Naive thymus-derived CD4-positive, alpha-beta T cell (primary cell): Measurements from ENCODE around the gene APH1B. TPM values are rescaled to one million over a fixed set of nuclear protein-coding genes. Genes with fewer than 3 reads are reported as not detected.
A peak's percentile ranks its signal among the peaks of the same experiment; 100 is the strongest.

ENCODE experiments used
- ATAC-seq: fragments of 150-1000 bp; cut with Tn5 transposase; 2 replicates; pipeline ENCODE4 v1.10.0; 2021; ENCODE audit warnings: mild to moderate bottlenecking, moderate library complexity
- CTCF ChIA-PET: fragments of 350-600 bp; sonication (Branson Sonifier 250); formaldehyde crosslinking; loops from one replicate; lab custom pipeline; 2021; ENCODE audit warnings: antibody characterized with exemption; lab: Charles Lee
- POLR2A ChIA-PET: fragments of 350-600 bp; sonication (Branson Sonifier 250); formaldehyde crosslinking; loops from one replicate; lab custom pipeline; 2021; ENCODE audit warnings: antibody characterized with exemption, inconsistent platforms; lab: Charles Lee
- DNase-seq, 9 donors: peaks; one replicate each; pipeline versions ENCODE4 v3.0.0 to v3.0.0-alpha.2; 2020 to 2022; ENCODE audit warnings: mixed read lengths in 1 of 9
- H3K27ac ChIP-seq: one replicate; pipeline ENCODE4 v1.7.0; 2013; ENCODE audit warnings: mild to moderate bottlenecking, low read depth, low read length, moderate library complexity
- H3K27me3 ChIP-seq, 2 donors: one replicate each; pipeline ENCODE4 v1.7.0; 2013; ENCODE audit warnings: low read length in 2 of 2, mild to moderate bottlenecking in 2 of 2, moderate library complexity in 2 of 2; ENCODE audit not compliant: control insufficient read depth in 2 of 2, insufficient read depth in 2 of 2
- H3K36me3 ChIP-seq, 3 experiments: 1 replicate in 2 of 3; 2 replicates in 1 of 3; pipeline ENCODE4 v1.7.0; 2013; ENCODE audit warnings: low read length in 3 of 3, mild to moderate bottlenecking in 3 of 3, moderate library complexity in 1 of 3; ENCODE audit not compliant: insufficient read depth in 3 of 3, control insufficient read depth in 2 of 3
- H3K4me1 ChIP-seq, 2 donors: one replicate each; pipeline ENCODE4 v1.7.0; 2013; ENCODE audit warnings: low read length in 2 of 2, mild to moderate bottlenecking in 2 of 2, moderate library complexity in 1 of 2; ENCODE audit not compliant: control insufficient read depth in 2 of 2, insufficient read depth in 2 of 2
- H3K4me3 ChIP-seq: 2 replicates; pipeline ENCODE4 v1.7.0; 2013; ENCODE audit warnings: mild to moderate bottlenecking, low read length
- H3K9me3 ChIP-seq, 3 experiments: 1 replicate in 2 of 3; 2 replicates in 1 of 3; pipeline ENCODE4 v1.7.0; 2013; ENCODE audit warnings: low read length in 3 of 3; ENCODE audit not compliant: control insufficient read depth in 2 of 3
- H3K27ac Mint-ChIP-seq, 9 donors: one replicate each; pipeline ENCODE4 v1.8.0; 2020 to 2022; ENCODE audit warnings: mixed read lengths in 9 of 9, mild to moderate bottlenecking in 8 of 9, moderate library complexity in 5 of 9, inconsistent platforms in 2 of 9
- H3K27me3 Mint-ChIP-seq, 5 donors: one replicate each; pipeline ENCODE4 v1.8.0; 2021 to 2022; ENCODE audit warnings: mixed read lengths in 5 of 5, mild to moderate bottlenecking in 1 of 5
- H3K36me3 Mint-ChIP-seq, 5 donors: one replicate each; pipeline ENCODE4 v1.8.0; 2020 to 2022; ENCODE audit warnings: mixed read lengths in 5 of 5, mild to moderate bottlenecking in 3 of 5, inconsistent platforms in 1 of 5
- H3K4me1 Mint-ChIP-seq, 7 donors: one replicate each; pipeline ENCODE4 v1.8.0; 2020 to 2022; ENCODE audit warnings: mixed read lengths in 7 of 7, mild to moderate bottlenecking in 3 of 7, inconsistent platforms in 1 of 7
- H3K4me3 Mint-ChIP-seq, 10 donors: one replicate each; pipeline ENCODE4 v1.8.0; 2020 to 2022; ENCODE audit warnings: mild to moderate bottlenecking in 10 of 10, mixed read lengths in 10 of 10, moderate library complexity in 6 of 10, inconsistent platforms in 2 of 10
- H3K9me3 Mint-ChIP-seq, 11 donors: one replicate each; pipeline ENCODE4 v1.8.0; 2020 to 2022; ENCODE audit warnings: mixed read lengths in 11 of 11, mild to moderate bottlenecking in 4 of 11, inconsistent platforms in 1 of 11, moderate library complexity in 1 of 11
- intact Hi-C, 2 donors: fragments of 100-400 bp; cut with micrococcal nuclease; formaldehyde crosslinking; loops; one replicate each; pipeline ENCODE4 v1.15.1; 2023
- polyA plus RNA-seq, 2 donors: library from polyadenylated mRNA; unstranded; fragments of 300-500 nt; fragmentation: Illumina TruSeq; gene quantifications; one replicate each; pipeline ENCODE4 v1.2.3, GENCODE V29; 2021
- total RNA-seq, 6 experiments: library from RNA in 5 of 6; stranded (reverse) in 5 of 6; gene quantifications; 1 replicate in 5 of 6; 2 replicates in 1 of 6; pipeline ENCODE4 v1.2.3 and lab custom pipeline; 2021 to 2026

The APH1B gene
- total and polyA plus RNA-seq, 7 experiments from 2014 or later = 9.9 to 29.9 (median 17.3) TPM

DNA sequence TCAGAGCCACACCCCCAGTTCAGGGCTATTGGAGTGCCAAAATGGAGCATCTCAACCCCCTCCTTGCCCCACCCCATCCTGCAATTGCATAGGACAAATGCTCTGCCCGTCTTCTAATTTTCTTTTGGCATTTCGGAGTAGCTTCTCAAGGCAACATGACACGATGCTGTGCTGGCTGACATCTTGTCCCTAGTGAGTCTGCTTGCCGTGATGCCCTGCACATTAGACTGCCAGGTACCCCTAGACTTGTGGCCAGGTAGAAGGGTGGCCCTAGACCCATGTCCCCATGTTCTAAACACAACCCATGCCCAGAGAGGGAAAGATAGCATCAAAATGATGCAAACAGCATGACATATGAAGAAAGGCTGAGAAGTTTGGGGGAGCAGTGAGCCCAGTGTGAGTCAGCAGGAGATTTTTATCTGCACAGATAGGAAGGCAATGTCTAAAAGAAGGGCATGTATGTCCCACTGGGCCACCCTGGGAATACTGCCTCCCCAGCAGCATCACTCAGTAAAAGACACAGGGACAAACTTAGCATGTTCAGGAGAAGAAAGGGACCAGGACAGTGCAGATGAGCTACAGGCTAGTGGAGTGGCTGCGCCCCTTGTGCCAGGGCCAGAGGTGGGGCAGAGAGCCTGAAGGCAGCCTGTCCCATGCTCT, 67.5 kb downstream of the APH1B start:
- no peaks in the 10 kb centered on the region for H3K27me3 ChIP-seq
- H3K9me3 Mint-ChIP-seq = no peaks in the 10 kb centered on the region
- H3K36me3 Mint-ChIP-seq = no peaks in the 10 kb centered on the region
- ATAC-seq (peak; percentile 49), DNase-seq (no peak)
- no peaks in the 10 kb centered on the region for H3K9me3 ChIP-seq
- intact Hi-C loops = no loop called here
- H3K27ac ChIP-seq = no peak overlapping the region
- ChIA-PET POLR2A (no interaction called here), CTCF (interaction anchor here (0.8 kb wide), 1 partner anchor 295 kb away, joined by 4 read pairs; no protein-coding TSS in a partner anchor)
- no peaks in the 10 kb centered on the region for H3K36me3 ChIP-seq
- H3K27me3 Mint-ChIP-seq = peaks cover 0 to 6% (median 0%) of the 10 kb centered on the region in 5 donors
- no peak overlapping the region for H3K4me3 ChIP-seq
- H3K4me1 ChIP-seq = no peaks in the 10 kb centered on the region
- H3K4me3 Mint-ChIP-seq = no peak overlapping the region
- H3K4me1 Mint-ChIP-seq = peaks cover 0 to 4% (median 0%) of the 10 kb centered on the region in 7 donors
- peak overlapping the region in 1 of 9 donors; percentile 2 for H3K27ac Mint-ChIP-seq

DNA sequence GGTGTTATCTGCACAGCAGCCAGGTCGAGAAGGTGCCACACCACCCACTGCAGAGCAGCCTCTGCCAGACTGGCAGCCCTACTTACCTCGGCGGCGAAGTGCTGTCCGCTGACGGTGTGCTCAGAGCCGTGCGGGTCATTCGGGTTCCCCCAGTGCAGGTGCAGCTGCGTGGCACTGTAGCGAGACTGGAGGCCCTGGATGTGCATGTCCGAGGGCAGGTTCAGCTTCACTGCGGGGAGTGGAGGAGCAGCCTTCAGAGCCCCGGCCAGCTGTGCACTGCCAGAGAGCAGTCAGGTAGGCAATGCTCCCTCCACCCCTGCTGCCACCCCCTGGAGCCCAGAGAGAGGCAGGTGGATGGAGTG, 68.0 kb downstream of the APH1B start:
- POLR2A ChIA-PET = no interaction called here

DNA sequence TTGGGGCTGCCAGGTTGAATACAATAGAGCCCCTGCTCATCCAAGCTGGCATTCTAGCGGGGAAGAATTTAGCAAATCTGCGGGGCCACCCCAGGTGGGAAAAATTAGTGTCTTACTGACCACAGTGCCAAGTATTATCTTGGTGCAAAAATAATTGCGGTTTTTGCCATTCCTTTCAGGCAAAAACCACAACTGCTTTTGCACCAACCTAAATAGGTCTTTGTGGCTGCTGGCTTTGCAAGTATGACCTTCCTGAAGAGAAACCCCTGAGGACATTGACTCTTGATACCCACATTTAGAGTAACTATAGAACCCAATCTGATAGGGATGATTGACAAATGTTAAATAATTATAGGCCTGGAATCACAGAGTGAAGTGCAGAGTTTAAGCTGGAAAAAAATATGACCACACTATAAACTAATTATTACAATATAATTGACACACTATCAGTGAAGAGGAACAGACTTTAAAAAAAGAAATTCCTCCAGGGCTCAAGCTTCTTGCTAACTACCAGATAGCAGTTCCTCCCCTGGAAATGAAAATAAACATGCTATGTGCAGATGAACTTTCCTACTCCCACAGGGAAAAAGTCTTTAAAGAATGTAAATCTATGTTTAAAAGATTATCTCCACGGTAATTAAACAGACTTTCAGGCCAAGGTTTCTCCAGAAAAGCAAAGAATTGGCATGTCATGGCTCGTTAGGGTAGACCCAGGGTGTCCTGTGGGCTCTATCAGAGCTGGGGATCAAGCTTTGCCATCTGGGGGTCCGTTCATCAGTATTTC, 69.9 kb downstream of the APH1B start:
- no peak for ATAC-seq
- intact Hi-C loops = no loop called here
- POLR2A ChIA-PET = interaction anchor here (0.7 kb wide), 1 partner anchor 75 kb away, joined by 3 read pairs; no protein-coding TSS in a partner anchor

More for the DNA sequence above, 68.0 kb downstream of the APH1B start:
- Mint-ChIP-seq H3K4me1 (peaks cover 0 to 4% (median 0%) of the 10 kb centered on the region in 7 donors), H3K27ac (no peak overlapping the region), H3K9me3 (no peaks in the 10 kb centered on the region), H3K4me3 (no peak overlapping the region), H3K36me3 (no peaks in the 10 kb centered on the region), H3K27me3 (peaks cover 0 to 6% (median 0%) of the 10 kb centered on the region in 5 donors)
- Histone ChIP-seq H3K27me3 (no peaks in the 10 kb centered on the region), H3K4me3 (no peak overlapping the region), H3K36me3 (no peaks in the 10 kb centered on the region), H3K4me1 (no peaks in the 10 kb centered on the region), H3K9me3 (no peaks in the 10 kb centered on the region), H3K27ac (no peak overlapping the region)
- DNase-seq = no peak
- CTCF ChIA-PET = interaction anchor here (0.8 kb wide), 1 partner anchor 296 kb away, joined by 4 read pairs; no protein-coding TSS in a partner anchor
- intact Hi-C loops = no loop called here
- ATAC-seq = peak; percentile 18

DNA sequence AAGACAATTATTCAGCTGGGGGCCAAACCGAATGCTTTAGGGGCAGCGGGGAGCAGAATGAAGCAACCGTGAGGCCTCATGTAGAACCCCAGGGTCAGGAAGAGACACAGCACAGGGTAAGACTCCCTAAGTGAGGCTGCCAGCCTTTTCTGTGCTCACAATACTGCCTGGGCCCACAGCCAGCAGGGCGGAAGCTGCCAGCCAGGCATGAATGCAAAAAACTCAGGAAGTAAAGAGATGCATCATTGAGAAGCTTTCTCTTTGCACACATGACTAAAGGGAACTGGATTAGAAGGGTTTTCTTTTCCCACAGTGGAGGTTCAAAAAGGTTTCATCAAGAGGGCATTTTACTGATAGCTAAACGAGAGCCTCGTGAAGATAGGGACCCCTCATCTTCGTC, 71.0 kb downstream of the APH1B start:
- no peak for DNase-seq
- CTCF ChIA-PET = interaction anchor here (0.5 kb wide), 1 partner anchor 164 kb away, joined by 3 read pairs; no protein-coding TSS in a partner anchor
- Mint-ChIP-seq H3K4me1 (peaks cover 0 to 4% (median 0%) of the 10 kb centered on the region in 7 donors), H3K36me3 (no peaks in the 10 kb centered on the region), H3K9me3 (no peaks in the 10 kb centered on the region), H3K4me3 (no peak overlapping the region), H3K27me3 (peaks cover 0 to 15% (median 0%) of the 10 kb centered on the region in 5 donors), H3K27ac (no peak overlapping the region)
- no peaks in the 10 kb centered on the region for H3K36me3 ChIP-seq
- H3K27me3 ChIP-seq = no peaks in the 10 kb centered on the region
- H3K9me3 ChIP-seq = no peaks in the 10 kb centered on the region
- intact Hi-C loops = no loop called here
- no peaks in the 10 kb centered on the region for H3K4me1 ChIP-seq
- no peak overlapping the region for H3K27ac ChIP-seq
- POLR2A ChIA-PET = no interaction called here
- H3K4me3 ChIP-seq = no peak overlapping the region
- peak; percentile 27 for ATAC-seq

More for the DNA sequence above, 69.9 kb downstream of the APH1B start:
- CTCF ChIA-PET = no interaction called here
- Histone ChIP-seq H3K4me3 (no peak overlapping the region), H3K36me3 (no peaks in the 10 kb centered on the region), H3K4me1 (no peaks in the 10 kb centered on the region), H3K27ac (no peak overlapping the region), H3K9me3 (no peaks in the 10 kb centered on the region), H3K27me3 (no peaks in the 10 kb centered on the region)
- Mint-ChIP-seq H3K27ac (no peak overlapping the region), H3K36me3 (no peaks in the 10 kb centered on the region), H3K4me1 (peaks cover 0 to 4% (median 0%) of the 10 kb centered on the region in 7 donors), H3K4me3 (no peak overlapping the region), H3K27me3 (peaks cover 0 to 14% (median 0%) of the 10 kb centered on the region in 5 donors), H3K9me3 (no peaks in the 10 kb centered on the region)
- no peak for DNase-seq

DNA sequence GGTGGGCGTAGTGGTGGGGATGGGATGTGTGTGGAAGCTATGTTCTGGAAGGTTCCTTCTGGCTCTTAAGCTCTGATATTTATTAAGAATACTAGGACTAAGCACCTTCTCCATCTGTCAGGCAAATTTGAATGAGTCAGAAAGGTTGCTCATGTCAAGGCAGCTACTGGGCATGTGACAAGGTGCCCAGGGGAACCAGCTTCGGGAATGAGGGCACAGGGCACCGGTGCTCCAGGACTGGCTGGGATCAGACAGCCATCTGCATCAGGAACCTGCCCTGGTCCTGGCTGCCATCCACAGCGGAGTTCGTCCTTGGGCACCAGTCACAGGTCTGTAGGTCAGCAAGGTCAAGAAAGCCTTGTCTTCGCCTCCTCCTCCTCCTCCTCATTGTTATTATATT, 71.8 kb downstream of the APH1B start:
- DNase-seq = no peak
- Mint-ChIP-seq H3K9me3 (no peaks in the 10 kb centered on the region), H3K27me3 (peaks cover 0 to 12% (median 0%) of the 10 kb centered on the region in 5 donors), H3K36me3 (no peaks in the 10 kb centered on the region), H3K27ac (no peak overlapping the region), H3K4me3 (no peak overlapping the region), H3K4me1 (peaks cover 0 to 4% (median 0%) of the 10 kb centered on the region in 7 donors)
- CTCF ChIA-PET = no interaction called here
- Histone ChIP-seq H3K27ac (no peak overlapping the region), H3K36me3 (no peaks in the 10 kb centered on the region), H3K4me3 (no peak overlapping the region), H3K9me3 (no peaks in the 10 kb centered on the region), H3K4me1 (no peaks in the 10 kb centered on the region), H3K27me3 (no peaks in the 10 kb centered on the region)
- no peak for ATAC-seq
- POLR2A ChIA-PET = no interaction called here
- intact Hi-C loops = no loop called here

DNA sequence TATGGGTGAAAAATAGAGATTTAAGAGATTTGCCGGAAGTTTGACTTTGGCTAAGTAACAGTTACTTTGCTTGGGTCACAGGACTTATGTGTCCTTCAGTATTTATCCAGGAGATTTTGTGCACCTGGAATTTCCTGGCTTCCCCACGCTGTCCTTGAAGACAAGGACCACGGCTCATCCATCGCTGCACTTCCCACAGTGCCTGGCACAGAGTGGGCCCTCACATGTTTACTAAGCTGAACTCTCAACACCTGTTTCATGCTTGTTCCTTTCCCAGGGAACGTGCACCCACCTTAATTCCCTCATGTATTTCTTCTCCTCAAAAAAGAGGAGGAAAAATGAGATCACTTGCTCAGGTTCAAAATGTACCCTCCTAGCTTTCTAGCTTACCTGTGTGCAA, 72.2 kb downstream of the APH1B start:
- intact Hi-C loops = no loop called here
- Mint-ChIP-seq H3K36me3 (no peaks in the 10 kb centered on the region), H3K4me3 (no peak overlapping the region), H3K27ac (no peak overlapping the region), H3K9me3 (no peaks in the 10 kb centered on the region), H3K27me3 (peaks cover 0 to 11% (median 0%) of the 10 kb centered on the region in 5 donors), H3K4me1 (peaks cover 0 to 4% (median 0%) of the 10 kb centered on the region in 7 donors)
- H3K4me1 ChIP-seq = no peaks in the 10 kb centered on the region
- ATAC-seq (no peak), DNase-seq (no peak)
- no peaks in the 10 kb centered on the region for H3K9me3 ChIP-seq
- no peaks in the 10 kb centered on the region for H3K27me3 ChIP-seq
- H3K4me3 ChIP-seq = no peak overlapping the region
- H3K27ac ChIP-seq = no peak overlapping the region
- H3K36me3 ChIP-seq = no peaks in the 10 kb centered on the region
- CTCF ChIA-PET = no interaction called here
- POLR2A ChIA-PET = no interaction called here
